IMR-90 (cell line): ENCODE data around the gene LDLRAD3. TPM values are rescaled to one million over a fixed set of nuclear protein-coding genes. Genes with fewer than 3 reads are reported as not detected.
A peak's percentile ranks its signal among the peaks of the same experiment; 100 is the strongest.

Experiments used
- ATAC-seq: fragments of 200-7000 bp; cut with Tn5 transposase; 2 replicates; pipeline ENCODE4 v1.9.1; 2020; ENCODE audit warnings: low read depth, mild to moderate bottlenecking, moderate library complexity
- BruUV-seq: library from RNA; stranded (reverse); fragments of 400-500 nt; replicated peaks from 2 replicates; lab custom pipeline; 2021; lab: Mats Ljungman, UMichigan
- CTCF ChIA-PET: fragments of 300-600 bp; formaldehyde crosslinking; extraction: SDS; loops from one replicate; lab custom pipeline; 2021; ENCODE audit warnings: antibody characterized with exemption; lab: Yijun Ruan, JAX
- POLR2A ChIA-PET: fragments of 300-600 bp; sonication (Branson Sonifier 250); formaldehyde crosslinking; loops from one replicate; lab custom pipeline; 2022; ENCODE audit warnings: antibody characterized with exemption; ENCODE audit not compliant: unreplicated experiment; lab: Charles Lee
- DNase-seq: peaks from one replicate; pipeline ENCODE4 v3.0.0; 2013
- H2AFZ ChIP-seq: replicated peaks from 2 replicates; pipeline ENCODE3; 2013; ENCODE audit warnings: low read length, mild to moderate bottlenecking; ENCODE audit not compliant: poor library complexity
- H2AK5ac ChIP-seq: 2 replicates; pipeline ENCODE4 v1.6.1; 2013; ENCODE audit warnings: low read depth, low read length, inconsistent platforms
- H2AK9ac ChIP-seq: replicated peaks from 2 replicates; pipeline ENCODE3; 2013; ENCODE audit warnings: mild to moderate bottlenecking, low read depth, low read length, moderate library complexity; ENCODE audit not compliant: poor library complexity
- H2BK120ac ChIP-seq: 2 replicates; pipeline ENCODE4 v1.6.1; 2013; ENCODE audit warnings: low read depth, low read length, inconsistent platforms
- H2BK15ac ChIP-seq: 3 replicates; pipeline ENCODE4 v1.6.1; 2013; ENCODE audit warnings: low read depth, low read length, inconsistent platforms
- H2BK20ac ChIP-seq: 2 replicates; pipeline ENCODE4 v1.6.1; 2013; ENCODE audit warnings: low read depth, mild to moderate bottlenecking, inconsistent platforms, low read length, moderate library complexity
- H2BK5ac ChIP-seq: 2 replicates; pipeline ENCODE4 v1.6.1; 2013; ENCODE audit warnings: mild to moderate bottlenecking, low read depth, low read length, inconsistent platforms; ENCODE audit not compliant: poor library complexity, severe bottlenecking
- H3K14ac ChIP-seq: replicated peaks from 2 replicates; pipeline ENCODE4 v1.6.1; 2013; ENCODE audit warnings: low read depth, low read length, inconsistent platforms
- H3K18ac ChIP-seq: 2 replicates; pipeline ENCODE4 v1.6.1; 2013; ENCODE audit warnings: low read depth, low read length, control low read depth
- H3K23ac ChIP-seq: 2 replicates; pipeline ENCODE4 v1.6.1; 2013; ENCODE audit warnings: low read depth, low read length, inconsistent platforms
- H3K27ac ChIP-seq: 2 replicates; pipeline ENCODE4 v1.5.1; 2013; ENCODE audit warnings: mild to moderate bottlenecking, control low read depth, low read length; ENCODE audit not compliant: insufficient read depth
- H3K27me3 ChIP-seq: 2 replicates; pipeline ENCODE4 v1.6.1; 2013; ENCODE audit warnings: low read length; ENCODE audit not compliant: control insufficient read depth, insufficient read depth
- H3K36me3 ChIP-seq: 2 replicates; pipeline ENCODE4 v1.6.1; 2013; ENCODE audit warnings: low read length, mixed read lengths; ENCODE audit not compliant: control insufficient read depth, insufficient read depth
- H3K4ac ChIP-seq: 2 replicates; pipeline ENCODE4 v1.6.1; 2013; ENCODE audit warnings: low read depth, low read length, inconsistent platforms
- H3K4me1 ChIP-seq: 2 replicates; pipeline ENCODE4 v1.6.1; 2013; ENCODE audit warnings: low read length, mixed read lengths; ENCODE audit not compliant: control insufficient read depth, insufficient read depth
- H3K4me2 ChIP-seq: 2 replicates; pipeline ENCODE4 v1.6.1; 2013; ENCODE audit warnings: low read depth, mild to moderate bottlenecking, control low read depth, low read length, moderate library complexity
- H3K4me3 ChIP-seq: 2 replicates; pipeline ENCODE4 v1.5.1; 2013; ENCODE audit warnings: low read depth, mild to moderate bottlenecking, control low read depth, low read length, moderate library complexity; ENCODE audit not compliant: insufficient read depth
- H3K56ac ChIP-seq: 2 replicates; pipeline ENCODE4 v1.6.1; 2013; ENCODE audit warnings: low read length, inconsistent platforms; ENCODE audit not compliant: insufficient read depth; ENCODE audit errors: extremely low read depth
- H3K79me1 ChIP-seq, 2 experiments: 2 replicates each; pipeline ENCODE4 v1.6.1; 2013; ENCODE audit warnings: low read length in 2 of 2, inconsistent platforms in 1 of 2, low read depth in 1 of 2
- H3K9ac ChIP-seq: 2 replicates; pipeline ENCODE4 v1.6.1; 2013; ENCODE audit warnings: low read depth, low read length, control low read depth
- H3K9me1 ChIP-seq: 2 replicates; pipeline ENCODE4 v1.6.1; 2013; ENCODE audit warnings: low read length, inconsistent platforms; ENCODE audit not compliant: insufficient read depth
- H3K9me3 ChIP-seq: 2 replicates; pipeline ENCODE4 v1.6.1; 2013; ENCODE audit warnings: low read length; ENCODE audit not compliant: control insufficient read depth, insufficient read depth
- H4K20me1 ChIP-seq: 2 replicates; pipeline ENCODE4 v1.6.1; 2013; ENCODE audit warnings: low read length, inconsistent platforms; ENCODE audit not compliant: insufficient read depth
- H4K5ac ChIP-seq: 2 replicates; pipeline ENCODE4 v1.6.1; 2013; ENCODE audit warnings: mild to moderate bottlenecking, low read depth, low read length, control low read depth
- H4K8ac ChIP-seq, 2 experiments: 2 replicates each; pipeline ENCODE4 v1.6.1; 2013; ENCODE audit warnings: low read depth in 2 of 2, low read length in 2 of 2, control low read depth in 1 of 2, inconsistent platforms in 1 of 2
- H4K91ac ChIP-seq: 2 replicates; pipeline ENCODE4 v1.6.1; 2013; ENCODE audit warnings: low read depth, low read length, inconsistent platforms; ENCODE audit not compliant: insufficient read depth
- BHLHE40 ChIP-seq: fragments of 150-350 bp; IDR thresholded peaks from 2 replicates; pipeline ENCODE4 v1.6.1; 2016; ENCODE audit warnings: mild to moderate bottlenecking, low read depth, low read length
- CEBPB ChIP-seq: IDR thresholded peaks from 2 replicates; pipeline ENCODE4 v1.6.1; 2012; ENCODE audit warnings: low read depth, low read length, improper control_type of control experiment
- CHD1 ChIP-seq: IDR thresholded peaks from 2 replicates; pipeline ENCODE4 v1.6.1; 2012; ENCODE audit warnings: low read depth, low read length, improper control_type of control experiment
- ELK1 ChIP-seq: fragments of 150-350 bp; IDR thresholded peaks from 2 replicates; pipeline ENCODE4 v1.6.1; 2016; ENCODE audit warnings: low read depth, mild to moderate bottlenecking, low read length, moderate library complexity, borderline replicate concordance
- FOS ChIP-seq: fragments of 150-350 bp; IDR thresholded peaks from 2 replicates; pipeline ENCODE4 v1.6.1; 2016; ENCODE audit warnings: low read depth, low read length
- MAZ ChIP-seq: IDR thresholded peaks from 2 replicates; pipeline ENCODE4 v1.6.1; 2012; ENCODE audit warnings: low read depth, mild to moderate bottlenecking, low read length, improper control_type of control experiment, moderate library complexity, borderline replicate concordance
- NFE2L2 ChIP-seq: fragments of 150-350 bp; IDR thresholded peaks from 2 replicates; pipeline ENCODE4 v1.6.1; 2016; ENCODE audit warnings: low read depth, mild to moderate bottlenecking, low read length
- POLR2A ChIP-seq: IDR thresholded peaks from 2 replicates; pipeline ENCODE4 v1.6.1; 2012; ENCODE audit warnings: mild to moderate bottlenecking, low read depth, low read length
- RAD21 ChIP-seq: IDR thresholded peaks from 2 replicates; pipeline ENCODE4 v1.6.1; 2012; ENCODE audit warnings: low read length, improper control_type of control experiment
- RCOR1 ChIP-seq: IDR thresholded peaks from 2 replicates; pipeline ENCODE4 v1.6.1; 2012; ENCODE audit warnings: mild to moderate bottlenecking, low read length, improper control_type of control experiment; ENCODE audit not compliant: insufficient replicate concordance
- RFX5 ChIP-seq: IDR thresholded peaks from 2 replicates; pipeline ENCODE4 v1.8.0; 2012; ENCODE audit warnings: low read depth, mild to moderate bottlenecking, low read length, moderate library complexity
- SMC3 ChIP-seq: fragments of 150-350 bp; IDR thresholded peaks from 2 replicates; pipeline ENCODE4 v1.6.1; 2016; ENCODE audit warnings: low read depth, mild to moderate bottlenecking, antibody characterized with exemption, low read length, moderate library complexity
- WGBS, 2 experiments: methylation state at CpG; one replicate each; pipeline versions ENCODE4 v1.1.5 to v1.1.7; 2013; ENCODE audit warnings: missing lambda C conversion rate in 2 of 2; ENCODE audit not compliant: insufficient read length in 1 of 2; ENCODE audit errors: extremely low coverage in 2 of 2; 5-methylcytosine and 5-hydroxymethylcytosine counted together
- dilution Hi-C: fragments of 300-500 bp; cut with HindIII; formaldehyde crosslinking; loops from one replicate; pipeline ENCODE4 v1.14.3; 2018; ENCODE audit warnings: low sequenced_read_pairs; ENCODE audit not compliant: unreplicated experiment
- in situ Hi-C: fragments of 300-500 bp; cut with MboI; formaldehyde crosslinking; loops from 3 replicates; pipeline ENCODE4 v1.14.3; 2019; ENCODE audit warnings: low sequenced_read_pairs, inconsistent platforms, mixed read lengths
- intact Hi-C: fragments of 100-400 bp; cut with micrococcal nuclease; formaldehyde crosslinking; loops from 2 replicates; pipeline ENCODE4 v1.10.0; 2022
- polyA plus RNA-seq, 3 experiments: library from polyadenylated mRNA; depleted of rRNA; stranded (reverse); fragments of >200 nt; gene quantifications; 2 replicates each; pipeline ENCODE4 v1.2.3, GENCODE V29; 2012; ENCODE audit warnings: low replicate concordance in 1 of 3
- total RNA-seq: library from RNA; depleted of rRNA; stranded (reverse); fragments of >200 nt; gene quantifications from 2 replicates; pipeline ENCODE4 v1.2.3, GENCODE V29; 2012
- TF ChIP-seq, protein P1 (sequence below): fragments of 150-350 bp; IDR thresholded peaks from 2 replicates; pipeline ENCODE4 v1.6.1; 2017; ENCODE audit warnings: mild to moderate bottlenecking, antibody characterized with exemption, low read length, low read depth
- TF ChIP-seq, protein P2 (sequence below): conservative IDR thresholded peaks from 2 replicates; pipeline ENCODE4 v1.5.1; 2012; ENCODE audit warnings: mild to moderate bottlenecking, low read depth, low read length, improper control_type of control experiment

Gene LDLRAD3
- total and polyA plus RNA-seq, 2 of the 4 experiments (the other 2 are of a cell fraction) = 2.7 to 6.4 TPM

DNA sequence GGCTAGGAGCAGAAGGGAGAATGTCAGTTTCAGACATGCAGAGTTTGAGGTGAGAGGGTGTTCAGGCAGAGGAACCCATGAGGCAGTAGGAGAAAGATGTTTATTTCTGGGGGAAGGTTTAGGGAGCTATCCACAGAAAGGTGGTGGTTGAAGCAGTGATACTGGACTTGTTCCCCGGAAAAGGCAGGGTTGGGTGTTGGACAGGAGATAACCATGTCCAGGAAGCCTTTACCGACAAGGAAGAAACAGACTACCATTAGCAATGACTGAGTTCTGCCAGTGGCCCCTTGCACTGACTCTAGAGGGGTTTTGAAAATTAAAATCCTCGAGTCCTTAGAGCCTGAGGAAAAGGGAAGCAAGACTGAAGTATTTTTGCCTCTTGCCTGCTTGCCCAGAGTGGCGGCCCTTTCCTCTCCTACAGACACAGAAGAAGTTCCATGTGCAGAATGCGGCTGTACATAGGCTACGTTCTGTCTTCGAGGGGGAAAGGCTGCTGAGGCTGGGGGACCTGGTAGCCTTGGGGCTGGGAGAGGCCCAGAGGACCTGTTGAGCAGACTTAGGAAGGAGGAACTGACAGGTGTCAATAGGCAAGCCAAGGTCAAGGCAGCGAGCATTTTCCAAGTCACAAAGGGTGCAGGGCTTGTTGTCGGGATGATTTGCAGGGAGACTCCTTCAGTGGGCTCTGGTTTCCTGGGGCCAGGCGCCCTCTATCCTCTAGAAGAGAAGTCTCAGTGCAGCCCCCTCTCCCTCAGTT lies 146.7 kb downstream of the LDLRAD3 start:
- Histone ChIP-seq H4K20me1 (peaks cover 4% of the 10 kb centered on the region; the same call in 1 of the 2 replicates), H4K91ac (peak overlapping the region; percentile 65), H3K56ac (no peak overlapping the region; the same call in 1 of the 2 replicates), H3K4me1 (peaks cover 21% of the 10 kb centered on the region), H3K4ac (peak overlapping the region; percentile 74), H3K9me1 (peaks cover 14% of the 10 kb centered on the region), H2BK120ac (peak overlapping the region; percentile 73), H2BK20ac (peak overlapping the region; percentile 74), H3K9ac (peak overlapping the region; percentile 36; the same call in 1 of the 2 replicates), H4K5ac (peak overlapping the region; percentile 61; the same call in 1 of the 2 replicates), H2AK5ac (peak overlapping the region; percentile 92), H3K79me1 (peaks cover 0 to 13% of the 10 kb centered on the region in 2 experiments; a peak in 1 of 4 replicates), H4K8ac (peak overlapping the region; percentile 13 to 48; a peak in 1 of 4 replicates), H3K4me2 (peak overlapping the region; percentile 86), H3K18ac (peak overlapping the region; percentile 90), H2AK9ac (peak overlapping the region; percentile 25), H2AFZ (peak overlapping the region; percentile 34), H3K36me3 (no peaks in the 10 kb centered on the region), H3K23ac (peak overlapping the region; percentile 61), H3K4me3 (no peak overlapping the region), H3K27ac (peak overlapping the region; percentile 38), H3K27me3 (no peaks in the 10 kb centered on the region), H2BK15ac (peak overlapping the region; percentile 48; the same call in 1 of the 3 replicates), H3K14ac (peak overlapping the region; percentile 90), H3K9me3 (peaks cover 3% of the 10 kb centered on the region; the same call in 1 of the 2 replicates), H2BK5ac (peak overlapping the region; percentile 56)
- POLR2A ChIA-PET = no interaction called here
- CTCF ChIA-PET = no interaction called here
- BruUV-seq = no TSS peak
- ATAC-seq (no peak), DNase-seq (no peak)
- 80% methylated on average over 1 of the region's 10 CpGs; no CpG with 5 or more reads in 1 of the 2 experiments for WGBS, 2 experiments
- intact Hi-C loops = no loop called here
- dilution Hi-C loops = no loop called here
- in situ Hi-C loops = no loop called here
- TF ChIP-seq RFX5 (no peak), RCOR1 (no peak), CEBPB (no peak), NFE2L2 (no peak), CHD1 (no peak), RAD21 (no peak), FOS (no peak), BHLHE40 (no peak), SMC3 (no peak), MAZ (no peak), POLR2A (no peak), ELK1 (no peak)
- TF ChIP-seq, protein P1, sequence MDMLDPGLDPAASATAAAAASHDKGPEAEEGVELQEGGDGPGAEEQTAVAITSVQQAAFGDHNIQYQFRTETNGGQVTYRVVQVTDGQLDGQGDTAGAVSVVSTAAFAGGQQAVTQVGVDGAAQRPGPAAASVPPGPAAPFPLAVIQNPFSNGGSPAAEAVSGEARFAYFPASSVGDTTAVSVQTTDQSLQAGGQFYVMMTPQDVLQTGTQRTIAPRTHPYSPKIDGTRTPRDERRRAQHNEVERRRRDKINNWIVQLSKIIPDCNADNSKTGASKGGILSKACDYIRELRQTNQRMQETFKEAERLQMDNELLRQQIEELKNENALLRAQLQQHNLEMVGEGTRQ = no peak
- TF ChIP-seq, protein P2, sequence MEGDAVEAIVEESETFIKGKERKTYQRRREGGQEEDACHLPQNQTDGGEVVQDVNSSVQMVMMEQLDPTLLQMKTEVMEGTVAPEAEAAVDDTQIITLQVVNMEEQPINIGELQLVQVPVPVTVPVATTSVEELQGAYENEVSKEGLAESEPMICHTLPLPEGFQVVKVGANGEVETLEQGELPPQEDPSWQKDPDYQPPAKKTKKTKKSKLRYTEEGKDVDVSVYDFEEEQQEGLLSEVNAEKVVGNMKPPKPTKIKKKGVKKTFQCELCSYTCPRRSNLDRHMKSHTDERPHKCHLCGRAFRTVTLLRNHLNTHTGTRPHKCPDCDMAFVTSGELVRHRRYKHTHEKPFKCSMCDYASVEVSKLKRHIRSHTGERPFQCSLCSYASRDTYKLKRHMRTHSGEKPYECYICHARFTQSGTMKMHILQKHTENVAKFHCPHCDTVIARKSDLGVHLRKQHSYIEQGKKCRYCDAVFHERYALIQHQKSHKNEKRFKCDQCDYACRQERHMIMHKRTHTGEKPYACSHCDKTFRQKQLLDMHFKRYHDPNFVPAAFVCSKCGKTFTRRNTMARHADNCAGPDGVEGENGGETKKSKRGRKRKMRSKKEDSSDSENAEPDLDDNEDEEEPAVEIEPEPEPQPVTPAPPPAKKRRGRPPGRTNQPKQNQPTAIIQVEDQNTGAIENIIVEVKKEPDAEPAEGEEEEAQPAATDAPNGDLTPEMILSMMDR = no peak
